Lung (tissue), 12 donors: Measurements from ENCODE around the gene HS6ST2. TPM values are rescaled to one million over a fixed set of nuclear protein-coding genes. Genes with fewer than 3 reads are reported as not detected.

Experiments
- ATAC-seq: fragments of 200-7000 bp; cut with Tn5 transposase; one replicate; pipeline ENCODE4 v1.9.1; 2020; ENCODE audit warnings: moderate number of reproducible peaks; ENCODE audit not compliant: insufficient read depth, low FRiP score
- DNase-seq, 3 donors: peaks; one replicate each; pipeline ENCODE4 v3.0.0-alpha.2; 2013 to 2017
- H3K27ac ChIP-seq, 2 donors: one replicate each; pipeline ENCODE4 v1.5.1; 2013; ENCODE audit warnings: mild to moderate bottlenecking in 2 of 2, moderate library complexity in 2 of 2, control low read depth in 1 of 2, inconsistent platforms in 1 of 2, low read depth in 1 of 2, low read length in 1 of 2
- H3K27me3 ChIP-seq, 3 donors: one replicate each; pipeline ENCODE4 v1.5.1; 2013; ENCODE audit warnings: low read length in 2 of 3; ENCODE audit not compliant: control insufficient read depth in 3 of 3, insufficient read depth in 3 of 3
- H3K36me3 ChIP-seq, 4 donors: one replicate each; pipeline ENCODE4 v1.5.1; 2013; ENCODE audit warnings: low read length in 4 of 4, mild to moderate bottlenecking in 1 of 4, moderate library complexity in 1 of 4; ENCODE audit not compliant: control insufficient read depth in 4 of 4, insufficient read depth in 4 of 4
- H3K4me1 ChIP-seq, 5 donors: one replicate each; pipeline ENCODE4 v1.5.1; 2013; ENCODE audit warnings: low read length in 5 of 5, mild to moderate bottlenecking in 2 of 5, moderate library complexity in 1 of 5; ENCODE audit not compliant: control insufficient read depth in 5 of 5, insufficient read depth in 5 of 5
- H3K4me3 ChIP-seq: one replicate; pipeline ENCODE4 v1.5.1; 2013; ENCODE audit warnings: mild to moderate bottlenecking, control low read depth, moderate library complexity
- H3K9ac ChIP-seq, 2 donors: one replicate each; pipeline ENCODE4 v1.5.1; 2013; ENCODE audit warnings: low read length in 2 of 2, control low read depth in 1 of 2; ENCODE audit not compliant: insufficient read depth in 1 of 2
- H3K9me3 ChIP-seq, 4 donors: one replicate each; pipeline ENCODE4 v1.5.1; 2013; ENCODE audit warnings: low read length in 3 of 4, mild to moderate bottlenecking in 1 of 4, moderate library complexity in 1 of 4; ENCODE audit not compliant: control insufficient read depth in 4 of 4, insufficient read depth in 3 of 4
- CTCF ChIP-seq: IDR thresholded peaks from 2 replicates; pipeline ENCODE4 v1.5.1; 2012; ENCODE audit warnings: mild to moderate bottlenecking; ENCODE audit errors: control extremely low read depth, extremely low read depth
- WGBS, 2 donors: extraction: QIAGEN DNeasy Blood & Tissue Kit; methylation state at CpG; one replicate each; pipeline ENCODE4 v1.1.7; 2013; 5-methylcytosine and 5-hydroxymethylcytosine counted together
- polyA plus RNA-seq, 2 donors: library from polyadenylated mRNA; stranded (reverse); fragments of 200-250 nt; gene quantifications; one replicate each; pipeline ENCODE4 v1.2.1, GENCODE V29; 2013
- total RNA-seq, 2 donors: library from RNA; depleted of rRNA in 1 of 2; stranded (reverse); fragments of >200 nt in 1 of 2; gene quantifications; one replicate each; pipeline ENCODE4 v1.2.1, GENCODE V29; 2014 to 2021
- donor health status: control.
- donor health status: control.
- donor health status: Bipolar disorder and iron deficiency.
- donor health status: healthy.
- donor health status: DM: yes; HTN: yes; CAD: no.

The HS6ST2 gene
- total and polyA plus RNA-seq, 4 donors, result 0.28 to 14.3 (median 2.2) TPM

GRCh38 chrX:132855780-132856341 lies 102.6 kb downstream of the HS6ST2 start:
- no peak for ATAC-seq
- whole genome bisulfite sequencing, 2 donors, result 59 to 82% methylated on average over 6 of the region's 6 CpGs
- no peaks in the 10 kb centered on the region for H3K9me3 ChIP-seq
- no peaks in the 10 kb centered on the region for H3K4me1 ChIP-seq
- no peak overlapping the region for H3K4me3 ChIP-seq
- no peaks in the 10 kb centered on the region for H3K36me3 ChIP-seq
- H3K27me3 ChIP-seq, result peaks cover 0 to 8% (median 6%) of the 10 kb centered on the region in 3 donors
- DNase-seq, result no peak
- H3K9ac ChIP-seq, result no peak overlapping the region
- TF ChIP-seq CTCF, result no peak
- H3K27ac ChIP-seq, result no peak overlapping the region

- Histone ChIP-seq H3K4me1 (no peaks in the 10 kb centered on the region), H3K9me3 (no peaks in the 10 kb centered on the region), H3K27ac (no peak overlapping the region), H3K4me3 (no peak overlapping the region), H3K27me3 (peaks cover 0 to 10% (median 10%) of the 10 kb centered on the region in 3 donors), H3K36me3 (no peaks in the 10 kb centered on the region), H3K9ac (no peak overlapping the region)
- DNase-seq, result no peak
- no peak for TF ChIP-seq CTCF
- 72 to 74% methylated on average over 3 of the region's 3 CpGs for WGBS, 2 donors
- no peak for ATAC-seq
Observed at GRCh38 chrX:132853040-132853439, 105.4 kb downstream of the HS6ST2 start.

GRCh38 chrX:132848296-132848970 lies 110.0 kb downstream of the HS6ST2 start:
- Histone ChIP-seq H3K9me3 (no peaks in the 10 kb centered on the region), H3K27me3 (peaks cover 0 to 21% (median 14%) of the 10 kb centered on the region in 3 donors), H3K4me3 (no peak overlapping the region), H3K4me1 (peaks cover 0 to 3% (median 0%) of the 10 kb centered on the region in 5 donors), H3K36me3 (no peaks in the 10 kb centered on the region), H3K27ac (no peak overlapping the region), H3K9ac (no peak overlapping the region)
- no peak for ATAC-seq
- peak in 2 of 3 donors; percentile 39 to 43 for DNase-seq
- WGBS, 2 donors, result 54 to 69% methylated on average over 6 of the region's 6 CpGs
- TF ChIP-seq CTCF, result no peak
